COLO829 (cell line): ENCODE data around the gene ZDHHC14.

Source experiments
- DNase-seq: peaks from one replicate; pipeline ENCODE4 v3.0.0; 2012; ENCODE audit warnings: low spot score

ZDHHC14 gene

GRCh38 chr6:157600807-157601206 is 219.8 kb downstream of the ZDHHC14 start:
- no peak for DNase-seq

DNA sequence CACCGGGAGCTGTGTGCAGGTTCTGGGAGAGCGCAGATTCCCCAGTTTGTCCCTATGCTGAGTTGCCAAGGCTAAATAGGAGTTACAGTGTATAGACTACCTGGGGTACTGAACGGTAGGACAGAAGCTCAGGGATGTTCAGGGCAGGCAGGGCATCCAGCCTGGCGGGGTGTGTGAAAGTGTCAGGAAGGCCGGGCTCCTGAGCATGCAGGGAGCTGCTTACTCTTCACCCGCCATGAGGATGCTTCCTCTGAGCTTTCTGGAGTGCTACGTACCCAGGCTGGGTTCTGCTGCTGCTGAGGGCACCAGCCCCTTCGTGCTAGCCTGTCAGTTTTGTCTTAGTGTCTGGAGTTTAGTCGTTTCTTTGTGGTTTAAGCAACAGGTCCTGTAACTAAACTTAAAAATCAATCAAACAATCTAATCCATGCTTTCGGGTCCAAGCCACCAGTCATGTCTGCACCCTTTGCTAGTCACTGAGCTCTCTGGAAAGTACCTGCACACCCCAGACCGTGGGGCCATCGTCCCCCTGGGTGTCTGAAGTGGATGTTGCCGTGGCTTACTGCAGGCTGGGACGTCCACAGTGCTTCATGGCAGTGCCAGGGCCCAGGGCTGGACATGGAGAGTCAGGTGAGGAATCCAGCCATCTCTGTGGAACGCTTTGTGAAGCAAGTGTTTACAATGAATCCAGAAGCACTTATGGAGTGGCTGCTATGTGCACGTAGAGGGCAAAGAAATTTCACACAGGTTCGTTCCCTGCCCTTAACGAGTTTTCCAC is 221.7 kb downstream of the ZDHHC14 start:
- DNase-seq = no peak

GRCh38 chr6:157603314-157603940 is 222.4 kb downstream of the ZDHHC14 start:
- DNase-seq = no peak

DNA sequence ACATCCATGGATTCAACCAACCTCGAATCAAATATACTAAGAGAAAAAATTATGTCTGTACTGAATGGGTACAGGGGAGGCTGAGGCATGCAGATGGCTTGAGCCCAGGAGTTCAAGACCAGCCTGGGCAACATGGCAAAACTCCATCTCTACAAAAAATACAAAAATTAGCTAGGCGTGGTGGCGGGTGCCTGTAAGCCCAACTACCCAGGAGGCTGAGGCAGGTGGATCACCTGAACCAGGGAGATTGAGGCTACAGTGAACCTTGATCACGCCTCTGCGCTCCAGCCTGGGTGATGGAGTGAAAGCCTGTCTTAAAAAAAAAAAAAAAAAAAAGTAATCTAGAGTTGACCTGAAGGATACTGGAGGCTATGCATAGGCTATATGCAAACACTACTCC is 223.0 kb downstream of the ZDHHC14 start:
- no peak for DNase-seq

- DNase-seq = no peak
Measured at GRCh38 chr6:157604816-157605215, 223.8 kb downstream of the ZDHHC14 start.

- no peak for DNase-seq
Measured at GRCh38 chr6:157605484-157605883, 224.5 kb downstream of the ZDHHC14 start.

GRCh38 chr6:157606516-157606915 is 225.5 kb downstream of the ZDHHC14 start:
- no peak for DNase-seq

DNA sequence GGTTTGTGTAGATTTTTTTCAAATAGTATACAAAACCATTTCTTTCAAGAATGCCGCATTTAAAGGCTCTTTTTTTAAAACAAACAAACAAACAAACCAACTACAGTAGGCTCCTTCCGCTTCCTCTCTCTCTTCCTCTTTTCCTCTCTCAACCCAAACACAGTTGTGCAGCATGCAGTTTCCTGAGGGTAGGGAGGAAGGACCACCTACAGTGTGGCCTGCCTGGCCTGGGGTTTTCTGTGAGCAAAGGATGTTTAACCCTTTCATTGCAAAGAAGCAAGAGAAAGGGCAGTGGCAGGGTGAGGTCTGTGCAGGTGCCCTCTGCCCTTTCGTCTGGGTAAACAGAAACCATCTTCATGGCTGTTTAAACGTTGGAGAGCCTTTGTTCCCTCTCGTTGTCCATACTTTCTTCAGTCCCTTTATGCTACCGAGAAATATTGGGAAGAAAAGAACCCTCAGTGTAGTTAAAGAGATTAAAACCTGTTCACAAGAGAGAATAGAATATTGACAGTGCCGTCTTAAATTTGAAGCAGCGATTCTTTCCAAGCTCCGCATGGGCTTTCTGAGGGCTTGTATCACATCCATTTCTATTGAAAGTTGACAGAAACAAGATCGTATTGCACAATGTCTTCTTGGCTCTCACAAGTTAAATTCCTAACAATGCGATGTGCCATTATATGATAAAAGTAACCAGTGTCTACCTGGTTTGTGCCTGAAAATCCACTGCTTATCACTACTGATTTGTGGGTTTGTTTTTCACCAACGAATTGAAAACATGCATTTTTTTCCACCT is 226.5 kb downstream of the ZDHHC14 start:
- no peak for DNase-seq

DNA sequence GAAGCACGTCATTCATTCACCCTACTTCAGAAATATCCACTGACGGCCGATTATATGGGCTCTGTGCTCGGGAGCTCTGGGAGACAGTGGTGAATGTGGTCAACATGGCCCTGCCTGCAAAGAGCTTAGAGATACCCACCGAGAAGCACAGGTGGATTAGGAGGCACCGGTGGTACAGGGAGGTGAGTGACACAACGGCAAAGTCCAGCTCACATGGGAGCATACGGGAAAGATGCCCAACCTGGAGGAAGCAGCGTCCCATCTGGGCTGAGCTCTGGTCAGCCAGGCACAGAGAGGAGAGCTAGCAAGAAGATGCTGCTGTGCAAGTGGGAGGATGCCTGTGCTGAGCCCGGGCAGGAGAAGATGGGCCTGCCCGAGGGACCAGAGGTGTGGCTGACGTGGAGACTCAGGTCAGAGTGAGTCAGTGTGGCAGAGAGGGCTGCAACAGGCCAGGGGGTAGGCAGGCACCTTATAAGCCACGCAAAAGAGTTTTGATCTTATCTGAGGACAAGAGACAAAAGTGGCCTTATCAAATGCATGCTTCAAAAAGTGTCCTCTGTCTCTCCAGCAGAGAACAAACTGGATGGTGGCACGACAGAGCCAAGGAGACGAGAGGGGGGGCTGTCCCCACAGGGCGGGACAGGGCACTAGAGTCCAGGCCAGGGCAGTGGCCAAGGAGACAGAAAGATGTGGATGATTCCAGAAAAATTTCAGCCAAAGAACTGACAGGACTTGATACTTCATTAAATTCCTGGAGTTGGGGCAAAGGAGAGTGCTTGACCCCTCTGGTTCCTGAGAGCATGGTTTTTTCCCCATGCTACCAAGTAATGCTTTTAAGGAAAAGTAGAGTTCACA is 227.5 kb downstream of the ZDHHC14 start:
- DNase-seq = no peak

GRCh38 chr6:157609117-157609516 is 228.1 kb downstream of the ZDHHC14 start:
- DNase-seq = no peak

- no peak for DNase-seq
Measured at GRCh38 chr6:157609556-157609955, 228.6 kb downstream of the ZDHHC14 start.

DNA sequence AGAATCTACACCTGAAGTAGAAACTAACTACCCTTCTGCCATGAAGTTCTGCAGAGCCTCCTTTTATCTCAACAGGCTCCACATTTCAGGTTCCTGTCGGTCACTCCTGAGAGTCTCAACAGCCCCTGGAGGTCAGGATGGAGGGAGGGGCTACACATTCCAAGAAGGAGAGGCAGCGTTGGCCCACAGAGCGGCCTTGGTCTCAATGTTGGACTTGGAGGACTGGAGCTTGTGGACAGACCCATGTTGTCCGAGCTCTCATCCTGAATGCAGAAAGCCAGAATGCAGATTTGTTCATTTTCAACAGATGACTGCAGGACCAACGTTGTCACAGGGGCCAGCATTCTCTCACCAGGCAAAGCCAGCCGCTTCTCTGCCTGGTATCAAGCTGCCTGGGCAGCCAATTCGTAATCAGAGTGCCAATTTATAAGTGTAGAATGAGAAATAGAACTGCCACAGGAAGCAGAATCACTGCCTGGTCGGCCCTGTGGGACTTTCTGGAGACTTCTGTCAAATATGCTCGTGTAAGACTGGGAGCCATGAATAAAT is 229.5 kb downstream of the ZDHHC14 start:
- DNase-seq = no peak

DNA sequence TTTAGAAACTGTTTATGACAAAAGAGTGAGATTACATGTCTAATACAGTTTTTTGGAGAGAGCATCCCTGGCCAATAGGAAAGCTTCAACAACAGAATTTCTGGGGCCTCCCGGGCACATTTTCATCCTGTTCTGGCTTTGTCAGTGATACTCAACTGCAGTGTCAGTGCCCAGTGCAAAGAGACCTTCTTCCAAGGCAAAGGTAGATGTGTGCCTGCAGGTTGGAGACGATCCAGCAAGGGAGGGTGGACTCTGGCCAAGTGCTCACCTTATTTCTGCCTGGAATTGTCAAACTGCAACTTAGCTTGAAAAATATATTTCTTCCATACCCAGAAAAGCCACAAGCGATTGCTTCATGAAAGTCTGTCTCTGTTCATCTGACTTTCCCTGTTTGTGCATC is 230.4 kb downstream of the ZDHHC14 start:
- DNase-seq = no peak

DNA sequence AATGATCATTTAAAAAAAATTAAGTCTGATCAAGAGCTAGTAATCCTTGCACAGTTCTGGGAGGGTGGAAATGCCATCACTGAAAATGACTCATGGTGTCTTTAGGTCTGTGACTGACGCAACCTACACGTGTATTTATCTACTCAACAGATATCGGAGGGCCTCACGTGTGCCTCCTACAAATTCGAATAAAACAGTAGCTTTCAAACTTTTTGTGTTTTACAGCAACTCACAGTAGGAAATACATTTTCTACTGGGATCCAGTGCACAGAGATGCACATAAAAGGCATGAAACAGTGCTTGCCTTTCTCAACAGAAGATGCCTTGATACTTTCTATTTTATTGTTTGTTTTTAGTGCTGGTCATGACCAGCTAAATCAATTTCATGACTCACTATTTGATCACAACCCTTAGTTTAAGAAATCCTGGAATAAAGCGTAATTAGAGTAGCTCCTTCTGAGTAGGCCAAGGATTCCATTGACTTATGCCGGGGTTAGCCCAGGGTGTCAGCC is 232.1 kb downstream of the ZDHHC14 start:
- peak; percentile 34 for DNase-seq

GRCh38 chr6:157614026-157614568 is 233.1 kb downstream of the ZDHHC14 start:
- DNase-seq = no peak

DNA sequence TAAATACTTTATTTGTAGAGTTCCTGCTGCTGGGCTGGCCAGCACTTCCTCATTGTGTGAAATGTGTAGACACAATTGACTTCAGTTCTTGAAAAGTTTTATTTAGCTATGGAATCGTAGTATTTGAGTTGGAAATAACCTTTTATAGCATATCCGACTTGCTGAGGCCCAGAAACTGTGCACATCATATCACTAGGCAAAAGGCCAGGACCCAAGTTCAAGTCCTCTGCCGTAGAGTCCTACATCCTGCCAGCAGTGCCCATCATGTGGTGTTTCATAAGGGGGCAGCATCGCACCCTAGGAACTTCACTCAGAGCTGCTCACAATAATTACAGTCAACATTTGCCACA is 234.4 kb downstream of the ZDHHC14 start:
- no peak for DNase-seq

DNA sequence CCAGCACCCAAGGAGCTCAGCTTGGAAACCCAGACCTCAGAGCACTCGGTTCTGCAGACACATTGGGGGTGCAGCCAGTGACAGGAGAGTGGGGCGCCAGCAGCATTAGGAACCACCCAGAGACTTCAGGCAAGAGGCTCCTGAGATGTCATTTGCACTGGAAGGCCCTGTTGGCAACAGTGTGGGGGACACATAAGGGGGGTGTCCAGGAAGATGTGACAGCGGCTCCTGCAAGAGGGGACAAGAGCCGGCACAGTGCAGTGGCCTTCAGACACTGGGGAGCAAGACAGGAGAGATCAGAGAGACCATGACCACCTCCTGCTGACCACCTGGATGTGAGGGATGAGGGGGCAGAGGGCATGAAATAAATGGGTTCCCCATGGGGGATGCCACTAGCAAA is 235.0 kb downstream of the ZDHHC14 start:
- no peak for DNase-seq

DNA sequence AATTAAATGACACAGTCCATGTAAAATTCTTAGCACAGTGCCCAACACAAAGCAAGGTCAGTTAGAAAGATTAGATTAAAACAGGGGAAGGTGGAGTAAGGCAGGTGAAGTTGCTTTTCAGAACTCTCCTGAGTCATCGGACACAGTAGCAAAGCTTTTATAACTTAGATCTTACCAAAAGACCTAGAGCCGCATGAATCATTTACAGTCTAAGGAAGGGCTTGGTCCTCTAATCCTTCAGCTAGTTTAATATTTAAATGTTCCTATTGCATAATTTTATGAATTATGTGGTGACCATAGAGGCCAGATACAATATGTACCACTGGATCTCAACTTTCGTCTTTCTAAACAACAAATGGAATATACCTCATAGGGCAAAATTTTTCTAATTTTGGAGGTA is 240.0 kb downstream of the ZDHHC14 start:
- DNase-seq = no peak

- no peak for DNase-seq
Measured at GRCh38 chr6:157621406-157621805, 240.4 kb downstream of the ZDHHC14 start.

DNA sequence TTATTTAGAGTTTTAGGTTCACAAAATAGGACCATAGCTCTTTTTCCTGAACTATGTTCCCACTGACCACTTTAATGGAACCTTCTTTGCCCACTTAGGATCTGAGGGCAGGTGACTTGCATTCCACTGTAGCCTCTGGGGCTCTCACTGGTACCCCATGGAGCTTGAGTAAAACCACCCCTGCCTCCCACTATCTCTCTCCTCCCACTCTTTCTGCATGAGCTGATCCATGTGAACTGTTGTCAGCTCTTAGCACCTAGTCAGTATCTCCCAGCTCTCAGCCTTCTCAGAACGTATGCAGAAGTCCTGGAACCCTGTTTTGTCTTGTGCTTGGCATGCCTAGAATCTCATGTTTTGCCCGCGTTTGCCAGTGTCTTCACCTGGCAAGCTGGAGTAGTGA is 241.4 kb downstream of the ZDHHC14 start:
- no peak for DNase-seq

DNA sequence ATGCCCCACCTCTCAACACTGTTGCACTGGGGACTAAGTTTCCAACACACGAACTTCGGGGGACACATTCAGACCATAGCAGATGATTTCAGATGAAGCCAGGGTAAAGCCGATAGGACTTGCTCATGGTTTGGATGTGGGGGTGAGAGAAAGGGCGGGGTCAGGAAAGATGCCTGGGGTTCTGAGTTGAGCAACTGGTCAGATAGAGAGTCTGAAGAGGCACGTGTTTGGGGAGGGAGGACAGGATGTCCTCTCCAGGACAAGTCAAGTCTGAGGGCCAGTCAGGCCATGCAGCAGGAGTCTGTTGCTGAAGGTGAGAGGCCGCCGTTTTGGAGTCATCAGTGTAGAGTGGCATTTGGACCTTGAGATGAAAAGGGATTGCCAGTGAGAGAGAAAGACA is 244.1 kb downstream of the ZDHHC14 start:
- DNase-seq = no peak
